ENCODE measurements around the gene CUX1.

- TF ChIP-seq CTCF (conservative IDR thresholded peaks at IDR 0.05 in 1 of 2, IDR thresholded peaks at IDR 0.05 in 1 of 2; ENCODE audit: low read depth in 1 of 2, low read length in 2 of 2) (no peak), EZH2 (IDR thresholded peaks at IDR 0.05; ENCODE audit: low read length, missing control alignments) (no peak)
Observed at GRCh38 chr7:102291916-102292267, 474.5 kb downstream of the CUX1 start.

Measured in fibroblast of lung (primary cell).